ENCODE measurements around the gene XPOT.

DNA sequence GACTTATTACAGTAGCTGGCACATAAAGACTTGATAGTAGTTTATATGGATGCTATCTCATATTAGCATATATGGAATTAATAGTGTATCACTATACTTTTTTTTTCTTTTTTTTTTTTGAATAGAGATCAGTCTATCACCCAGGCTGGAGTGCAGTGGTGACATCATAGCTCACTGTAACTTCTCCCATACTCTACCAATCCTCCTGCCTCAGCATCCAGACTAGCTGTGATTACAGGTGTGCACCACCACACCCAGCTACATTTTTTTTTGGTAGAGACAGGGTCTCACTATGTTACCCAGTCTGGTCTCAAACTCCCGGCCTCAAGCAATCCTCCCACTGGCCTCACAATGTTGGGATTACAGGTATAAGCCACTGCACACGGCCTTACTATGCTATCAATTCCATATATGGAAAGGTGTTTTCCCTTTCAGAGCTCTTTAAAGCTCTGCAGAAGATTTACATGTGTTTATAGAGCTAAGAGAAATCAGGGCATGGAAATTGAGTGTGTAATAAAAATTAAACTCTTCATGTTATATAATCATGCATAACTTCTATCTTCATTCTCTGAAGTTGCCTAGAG lies 46.0 kb downstream of the XPOT start:
- no peak for TF ChIP-seq EGR1 (IDR thresholded peaks at IDR 0.05)
- TF ChIP-seq USF1 (IDR thresholded peaks at IDR 0.05) = no peak
- no peak for TF ChIP-seq RAD21 (IDR thresholded peaks at IDR 0.05; ENCODE audit: low read depth)
- no peak for TF ChIP-seq CEBPB (IDR thresholded peaks at IDR 0.05)
- no peak for TF ChIP-seq TAF1 (IDR thresholded peaks at IDR 0.05; ENCODE audit: low read depth)

All from Ishikawa (cell line).